Prostate gland (tissue), 2 donors: ENCODE data around the gene BRME1. TPM values are rescaled to one million over a fixed set of nuclear protein-coding genes. Genes with fewer than 3 reads are reported as not detected.
A peak's percentile ranks its signal among the peaks of the same experiment; 100 is the strongest.

ENCODE experiments used
- DNase-seq: peaks from one replicate; pipeline ENCODE4 v3.0.0-alpha.2; 2019; ENCODE audit warnings: low spot score
- H3K27ac ChIP-seq, 2 donors: fragments of 200-600 bp; sonication (generic); 2 replicates each; pipeline ENCODE4 v1.5.1; 2017 to 2019
- H3K27me3 ChIP-seq: fragments of 200-600 bp; sonication (generic); replicated peaks from 2 replicates; pipeline ENCODE4 v1.5.1; 2019; ENCODE audit not compliant: insufficient read depth
- H3K36me3 ChIP-seq, 2 donors: fragments of 200-600 bp; sonication (generic); 1 replicate in 1 of 2; 2 replicates in 1 of 2; pipeline versions ENCODE4 v1.5.1 to v1.8.1; 2017 to 2019
- H3K4me1 ChIP-seq: fragments of 200-600 bp; sonication (generic); replicated peaks from 2 replicates; pipeline ENCODE4 v1.5.1; 2019
- H3K4me3 ChIP-seq, 2 donors: fragments of 200-600 bp; sonication (generic); 2 replicates each; pipeline ENCODE4 v1.5.1; 2017 to 2019
- H3K9me3 ChIP-seq: fragments of 200-600 bp; sonication (generic); 2 replicates; pipeline ENCODE4 v1.5.1; 2017
- POLR2A ChIP-seq: fragments of 450-650 bp; IDR thresholded peaks from one replicate; pipeline ENCODE4 v1.6.1; 2016; ENCODE audit warnings: antibody characterized with exemption, mild to moderate bottlenecking
- POLR2AphosphoS5 ChIP-seq: sonication (generic); formaldehyde crosslinking; IDR thresholded peaks from one replicate; pipeline ENCODE4 v1.6.1; 2017; ENCODE audit warnings: antibody characterized with exemption
- WGBS: methylation state at CpG from one replicate; pipeline ENCODE4 v1.1.5; 2018; 5-methylcytosine and 5-hydroxymethylcytosine counted together
- intact Hi-C: fragments of 100-400 bp; cut with DNase I; formaldehyde crosslinking; loops from one replicate; pipeline ENCODE4 v1.14.2; 2022
- total RNA-seq, 2 donors: library from RNA; depleted of rRNA; stranded (reverse); fragments of >200 nt; gene quantifications; one replicate each; pipeline ENCODE4 v1.1.0, GENCODE V29; 2016
- TF ChIP-seq, protein P1 (sequence below), 4 experiments: fragments of 200-600 bp in 2 of 4; fragments of 450-650 bp in 2 of 4; sonication (generic) in 2 of 4; IDR thresholded peaks; 1 replicate in 3 of 4; 2 replicates in 1 of 4; pipeline ENCODE4 v1.5.1; 2016 to 2019; ENCODE audit warnings: antibody characterized with exemption in 4 of 4, mild to moderate bottlenecking in 2 of 4, moderate library complexity in 2 of 4

BRME1 gene
- total RNA-seq, 2 donors from 2014 or later, result 2.0 to 12.6 TPM

DNA sequence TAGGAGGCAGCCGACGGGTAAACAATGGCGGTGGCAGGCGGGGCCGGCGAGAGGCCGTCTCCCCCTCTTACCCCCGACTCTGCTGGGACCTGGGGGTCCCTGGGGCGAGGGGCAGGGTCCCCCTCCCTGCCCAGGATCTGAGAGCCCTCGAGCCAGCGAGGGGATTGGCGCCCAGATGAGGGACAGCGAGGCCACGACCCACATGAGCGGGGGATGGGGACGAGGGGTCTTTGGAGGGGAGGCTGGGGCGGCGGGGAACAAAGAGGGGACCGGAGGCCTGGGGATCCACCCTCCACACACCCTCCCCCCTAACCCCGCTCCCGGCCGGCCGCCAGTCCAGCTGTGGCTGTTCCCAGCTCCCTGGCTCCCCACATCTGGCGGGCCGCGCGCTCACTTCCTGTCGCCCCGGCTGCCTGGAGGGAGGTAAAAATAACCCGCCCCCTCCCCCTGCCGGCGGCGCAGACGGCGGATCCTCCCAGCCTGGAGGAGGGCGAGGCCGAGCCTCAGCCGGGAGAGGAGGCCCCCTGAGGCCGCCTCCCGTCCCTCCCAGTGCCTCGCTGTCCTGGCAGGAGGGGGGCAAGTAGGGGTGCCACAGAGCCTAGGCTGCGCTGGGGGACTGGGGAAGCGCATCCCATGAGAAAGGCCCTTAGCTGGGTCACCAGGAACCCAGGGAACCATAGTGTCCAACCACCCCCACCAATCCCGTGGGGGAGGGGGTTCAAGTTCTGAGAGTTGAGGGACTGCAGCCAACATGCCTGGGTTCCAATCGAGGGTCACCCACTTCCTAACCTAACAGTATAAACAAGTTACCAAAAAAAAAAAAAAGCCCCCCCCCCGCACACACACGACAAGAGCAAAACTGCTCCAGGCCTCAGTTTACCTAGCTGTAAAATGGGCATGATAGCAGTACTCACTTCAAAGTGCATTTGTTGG, 58.2 kb downstream of the BRME1 start:
- no peaks in the 10 kb centered on the region for H3K27me3 ChIP-seq
- WGBS, result 2% methylated on average over 39 of the region's 47 CpGs
- H3K9me3 ChIP-seq, result no peaks in the 10 kb centered on the region
- intact Hi-C loops, result no loop called here
- H3K4me3 ChIP-seq, result peak overlapping the region; percentile 41 to 51
- peak overlapping the region; percentile 98 to 99 for H3K27ac ChIP-seq
- no peaks in the 10 kb centered on the region for H3K36me3 ChIP-seq
- TF ChIP-seq, protein P1, sequence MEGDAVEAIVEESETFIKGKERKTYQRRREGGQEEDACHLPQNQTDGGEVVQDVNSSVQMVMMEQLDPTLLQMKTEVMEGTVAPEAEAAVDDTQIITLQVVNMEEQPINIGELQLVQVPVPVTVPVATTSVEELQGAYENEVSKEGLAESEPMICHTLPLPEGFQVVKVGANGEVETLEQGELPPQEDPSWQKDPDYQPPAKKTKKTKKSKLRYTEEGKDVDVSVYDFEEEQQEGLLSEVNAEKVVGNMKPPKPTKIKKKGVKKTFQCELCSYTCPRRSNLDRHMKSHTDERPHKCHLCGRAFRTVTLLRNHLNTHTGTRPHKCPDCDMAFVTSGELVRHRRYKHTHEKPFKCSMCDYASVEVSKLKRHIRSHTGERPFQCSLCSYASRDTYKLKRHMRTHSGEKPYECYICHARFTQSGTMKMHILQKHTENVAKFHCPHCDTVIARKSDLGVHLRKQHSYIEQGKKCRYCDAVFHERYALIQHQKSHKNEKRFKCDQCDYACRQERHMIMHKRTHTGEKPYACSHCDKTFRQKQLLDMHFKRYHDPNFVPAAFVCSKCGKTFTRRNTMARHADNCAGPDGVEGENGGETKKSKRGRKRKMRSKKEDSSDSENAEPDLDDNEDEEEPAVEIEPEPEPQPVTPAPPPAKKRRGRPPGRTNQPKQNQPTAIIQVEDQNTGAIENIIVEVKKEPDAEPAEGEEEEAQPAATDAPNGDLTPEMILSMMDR (IDR thresholded peaks at IDR 0.05), result peak in 3 of 4 experiments; percentile 29 to 70 (median 57)
- TF ChIP-seq POLR2AphosphoS5 (peak; percentile 75), POLR2A (peak; percentile 72)
- peaks cover 16% of the 10 kb centered on the region for H3K4me1 ChIP-seq
- peak; percentile 83 for DNase-seq

DNA sequence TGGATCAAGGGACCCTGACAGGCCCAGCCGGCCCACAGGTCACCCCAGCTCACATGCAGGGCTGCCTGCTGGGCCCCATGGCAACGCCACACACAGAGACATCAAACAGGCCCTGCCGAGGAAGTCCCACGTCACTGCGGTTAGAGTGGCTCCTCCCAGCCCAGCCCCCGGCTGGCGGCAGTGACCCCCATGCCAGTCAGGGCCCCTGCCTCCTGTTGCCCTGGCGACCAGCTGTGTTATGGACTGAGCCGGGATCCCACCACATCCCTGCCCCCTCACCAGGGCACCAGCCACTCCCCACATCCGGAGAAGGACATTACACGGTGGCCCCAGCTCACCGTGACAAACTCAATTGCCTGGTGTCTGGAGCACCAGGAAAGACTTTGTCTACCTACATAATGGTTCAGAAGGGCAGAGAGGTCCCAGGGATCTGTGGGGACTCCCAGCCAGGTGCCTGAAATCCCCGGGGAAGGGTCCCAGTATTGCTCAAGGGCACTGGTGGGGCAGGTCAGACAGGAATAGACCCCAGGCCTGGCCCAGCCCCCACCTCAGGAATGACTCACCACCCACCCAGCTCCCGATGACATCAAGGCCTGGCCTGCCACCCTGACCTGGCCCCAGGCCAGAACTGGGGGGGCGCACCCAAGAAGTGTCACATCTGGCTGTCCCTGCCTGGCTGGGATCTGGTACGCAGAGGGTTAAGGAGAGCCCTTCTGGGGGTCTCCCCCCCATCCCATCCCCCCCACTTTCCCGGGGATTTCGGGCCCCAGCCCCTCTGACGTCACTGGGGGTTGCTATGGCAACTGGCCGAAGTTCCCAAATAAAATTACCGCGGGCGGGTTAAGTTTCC, 59.1 kb downstream of the BRME1 start:
- TF ChIP-seq POLR2AphosphoS5 (peak; percentile 57), POLR2A (peak; percentile 33)
- TF ChIP-seq, protein P1 (IDR thresholded peaks at IDR 0.05), result no peak
- Histone ChIP-seq H3K27me3 (no peaks in the 10 kb centered on the region), H3K9me3 (no peaks in the 10 kb centered on the region), H3K4me1 (peaks cover 16% of the 10 kb centered on the region), H3K36me3 (no peaks in the 10 kb centered on the region), H3K4me3 (peak overlapping the region; percentile 41 to 51), H3K27ac (peak overlapping the region; percentile 98 to 99)
- intact Hi-C loops, result no loop called here
- peak; percentile 86 for DNase-seq
- WGBS, result 10% methylated on average over 23 of the region's 23 CpGs

DNA sequence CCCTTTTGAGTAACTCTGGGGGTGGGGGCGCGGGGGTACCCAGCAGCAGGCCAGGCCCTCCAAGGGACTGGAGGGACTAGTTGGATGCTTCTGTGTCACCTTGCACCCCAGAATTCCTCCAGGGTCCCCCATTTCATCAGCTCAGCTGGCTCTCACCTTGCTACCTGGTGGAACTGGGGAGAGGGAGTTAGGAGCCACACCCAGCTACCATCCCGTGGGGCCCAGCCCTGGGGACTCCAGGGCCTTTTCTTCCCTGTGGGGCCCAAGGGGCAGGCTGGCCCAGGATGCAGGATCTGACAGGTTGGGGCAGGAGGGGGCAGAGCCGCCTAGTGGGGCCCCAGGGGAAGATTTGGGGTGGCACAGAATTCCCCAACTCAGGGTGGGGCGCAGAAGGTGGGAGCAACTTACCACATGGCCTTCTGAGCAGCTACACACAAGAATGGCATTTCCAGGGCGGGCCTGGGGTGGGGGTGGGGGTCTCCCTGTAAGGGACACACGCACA, 61.7 kb downstream of the BRME1 start:
- no peaks in the 10 kb centered on the region for H3K27me3 ChIP-seq
- 40% methylated on average over 7 of the region's 7 CpGs for WGBS
- H3K9me3 ChIP-seq, result no peaks in the 10 kb centered on the region
- peaks cover 24% of the 10 kb centered on the region for H3K4me1 ChIP-seq
- H3K36me3 ChIP-seq, result no peaks in the 10 kb centered on the region
- H3K4me3 ChIP-seq, result no peak overlapping the region
- DNase-seq, result no peak
- intact Hi-C loops, result no loop called here
- peak overlapping the region; percentile 98 to 99 for H3K27ac ChIP-seq
- TF ChIP-seq, protein P1 (IDR thresholded peaks at IDR 0.05), result no peak
- no peak for TF ChIP-seq POLR2A
- TF ChIP-seq POLR2AphosphoS5, result no peak

GRCh38 chr19:13843104-13843921, 62.6 kb downstream of the BRME1 start:
- Histone ChIP-seq H3K4me1 (peaks cover 24% of the 10 kb centered on the region), H3K4me3 (peak overlapping the region; percentile 91 to 96), H3K9me3 (no peaks in the 10 kb centered on the region), H3K27ac (peak overlapping the region; percentile 98 to 99), H3K36me3 (no peaks in the 10 kb centered on the region), H3K27me3 (no peaks in the 10 kb centered on the region)
- WGBS, result 7% methylated on average over 21 of the region's 24 CpGs
- TF ChIP-seq POLR2AphosphoS5, result peak; percentile 58
- TF ChIP-seq POLR2A, result peak; percentile 40
- TF ChIP-seq, protein P1 (IDR thresholded peaks at IDR 0.05), result peak in 1 of 4 experiments; percentile 10
- peak; percentile 76 for DNase-seq
- intact Hi-C loops, result no loop called here
